Measurements from ENCODE around the gene PGR. TPM values are rescaled to one million over a fixed set of nuclear protein-coding genes. Genes with fewer than 3 reads are reported as not detected.

Gene PGR
- total RNA-seq, 1 experiment from 2014 or later = 0.20 TPM

DNA sequence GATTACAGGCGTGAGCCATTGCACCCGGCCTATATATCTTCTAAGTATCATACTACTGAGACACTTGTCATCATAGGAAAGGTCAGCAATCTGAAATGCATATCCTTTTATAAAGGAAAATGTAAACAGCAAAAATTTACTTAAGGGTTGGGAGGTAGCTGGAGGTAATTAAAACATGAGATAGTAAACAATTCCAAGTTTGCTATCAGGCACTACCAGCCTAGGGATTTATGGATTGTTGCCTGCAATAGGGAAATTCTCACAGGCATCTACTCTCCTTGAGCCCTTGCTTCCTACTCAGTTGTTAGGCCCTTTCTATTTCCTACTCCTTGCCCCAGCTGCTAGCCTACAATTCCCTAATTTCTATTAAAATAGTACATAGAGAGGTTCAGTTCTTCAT lies 16.1 kb downstream of the PGR start:
- ATAC-seq (no peak), DNase-seq (ENCODE audit: low spot score) (no peak)
- CTCF ChIA-PET = no interaction called here
- no peaks in the 10 kb centered on the region for H3K36me3 Mint-ChIP-seq
- TF ChIP-seq, protein P1, sequence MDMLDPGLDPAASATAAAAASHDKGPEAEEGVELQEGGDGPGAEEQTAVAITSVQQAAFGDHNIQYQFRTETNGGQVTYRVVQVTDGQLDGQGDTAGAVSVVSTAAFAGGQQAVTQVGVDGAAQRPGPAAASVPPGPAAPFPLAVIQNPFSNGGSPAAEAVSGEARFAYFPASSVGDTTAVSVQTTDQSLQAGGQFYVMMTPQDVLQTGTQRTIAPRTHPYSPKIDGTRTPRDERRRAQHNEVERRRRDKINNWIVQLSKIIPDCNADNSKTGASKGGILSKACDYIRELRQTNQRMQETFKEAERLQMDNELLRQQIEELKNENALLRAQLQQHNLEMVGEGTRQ (CRISPR knock-in tag; IDR thresholded peaks at IDR 0.05) = no peak
- TF ChIP-seq ZBTB43 (CRISPR knock-in tag; IDR thresholded peaks at IDR 0.05) (no peak), NR2C2 (CRISPR knock-in tag; IDR thresholded peaks at IDR 0.05) (no peak), NFATC4 (CRISPR knock-in tag; IDR thresholded peaks at IDR 0.05) (no peak), JUN (CRISPR knock-in tag; IDR thresholded peaks at IDR 0.05) (no peak), ATF6 (CRISPR knock-in tag; IDR thresholded peaks at IDR 0.05) (no peak), CDX4 (CRISPR knock-in tag; IDR thresholded peaks at IDR 0.05; ENCODE audit: borderline replicate concordance) (no peak), ZNF219 (CRISPR knock-in tag; IDR thresholded peaks at IDR 0.05; ENCODE audit: borderline replicate concordance) (no peak), ERG (CRISPR knock-in tag; IDR thresholded peaks at IDR 0.05) (no peak), ZNF416 (CRISPR knock-in tag; IDR thresholded peaks at IDR 0.05) (no peak), TCF7 (CRISPR knock-in tag; IDR thresholded peaks at IDR 0.05; ENCODE audit: low read depth) (no peak), ZNF425 (CRISPR knock-in tag; conservative IDR thresholded peaks at IDR 0.05) (no peak), ZMAT4 (CRISPR knock-in tag; IDR thresholded peaks at IDR 0.05) (no peak), GTF2I (CRISPR knock-in tag; conservative IDR thresholded peaks at IDR 0.05) (no peak)
- TF ChIP-seq, protein P2, sequence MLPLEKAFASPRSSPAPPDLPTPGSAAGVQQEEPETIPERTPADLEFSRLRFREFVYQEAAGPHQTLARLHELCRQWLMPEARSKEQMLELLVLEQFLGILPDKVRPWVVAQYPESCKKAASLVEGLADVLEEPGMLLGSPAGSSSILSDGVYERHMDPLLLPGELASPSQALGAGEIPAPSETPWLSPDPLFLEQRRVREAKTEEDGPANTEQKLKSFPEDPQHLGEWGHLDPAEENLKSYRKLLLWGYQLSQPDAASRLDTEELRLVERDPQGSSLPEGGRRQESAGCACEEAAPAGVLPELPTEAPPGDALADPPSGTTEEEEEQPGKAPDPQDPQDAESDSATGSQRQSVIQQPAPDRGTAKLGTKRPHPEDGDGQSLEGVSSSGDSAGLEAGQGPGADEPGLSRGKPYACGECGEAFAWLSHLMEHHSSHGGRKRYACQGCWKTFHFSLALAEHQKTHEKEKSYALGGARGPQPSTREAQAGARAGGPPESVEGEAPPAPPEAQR (CRISPR knock-in tag; IDR thresholded peaks at IDR 0.05) = no peak
- no peaks in the 10 kb centered on the region for H3K9me3 Mint-ChIP-seq
- H3K27me3 Mint-ChIP-seq (ENCODE audit: low read depth) = no peaks in the 10 kb centered on the region; the same call in 1 of the 2 replicates
- H3K4me3 Mint-ChIP-seq = no peak overlapping the region
- H3K27ac Mint-ChIP-seq = no peak overlapping the region
- H3K4me1 Mint-ChIP-seq = no peaks in the 10 kb centered on the region
- POLR2A ChIA-PET = no interaction called here

- H3K36me3 Mint-ChIP-seq = no peaks in the 10 kb centered on the region
- no peak overlapping the region for H3K27ac Mint-ChIP-seq
- H3K27me3 Mint-ChIP-seq (ENCODE audit: low read depth) = no peaks in the 10 kb centered on the region
- no peak overlapping the region for H3K4me3 Mint-ChIP-seq
- 0 out of 2 replicates have a peak, but pooled peaks cover 4% of the 10 kb centered on the region for H3K4me1 Mint-ChIP-seq
- H3K9me3 Mint-ChIP-seq = peaks cover 32% of the 10 kb centered on the region
- CTCF ChIA-PET = no interaction called here
- ATAC-seq (no peak), DNase-seq (ENCODE audit: low spot score) (no peak)
- POLR2A ChIA-PET = no interaction called here
- TF ChIP-seq AR (CRISPR knock-in tag; IDR thresholded peaks at IDR 0.05) (no peak), NR2C2 (CRISPR knock-in tag; IDR thresholded peaks at IDR 0.05) (no peak), TEAD4 (CRISPR knock-in tag; IDR thresholded peaks at IDR 0.05) (no peak), KAT7 (CRISPR knock-in tag; IDR thresholded peaks at IDR 0.05; ENCODE audit: borderline replicate concordance) (no peak), RELA (CRISPR knock-in tag; IDR thresholded peaks at IDR 0.05; ENCODE audit: borderline replicate concordance) (no peak), ZNF396 (CRISPR knock-in tag; IDR thresholded peaks at IDR 0.05; ENCODE audit: borderline replicate concordance) (no peak)
- TF ChIP-seq, protein P3, sequence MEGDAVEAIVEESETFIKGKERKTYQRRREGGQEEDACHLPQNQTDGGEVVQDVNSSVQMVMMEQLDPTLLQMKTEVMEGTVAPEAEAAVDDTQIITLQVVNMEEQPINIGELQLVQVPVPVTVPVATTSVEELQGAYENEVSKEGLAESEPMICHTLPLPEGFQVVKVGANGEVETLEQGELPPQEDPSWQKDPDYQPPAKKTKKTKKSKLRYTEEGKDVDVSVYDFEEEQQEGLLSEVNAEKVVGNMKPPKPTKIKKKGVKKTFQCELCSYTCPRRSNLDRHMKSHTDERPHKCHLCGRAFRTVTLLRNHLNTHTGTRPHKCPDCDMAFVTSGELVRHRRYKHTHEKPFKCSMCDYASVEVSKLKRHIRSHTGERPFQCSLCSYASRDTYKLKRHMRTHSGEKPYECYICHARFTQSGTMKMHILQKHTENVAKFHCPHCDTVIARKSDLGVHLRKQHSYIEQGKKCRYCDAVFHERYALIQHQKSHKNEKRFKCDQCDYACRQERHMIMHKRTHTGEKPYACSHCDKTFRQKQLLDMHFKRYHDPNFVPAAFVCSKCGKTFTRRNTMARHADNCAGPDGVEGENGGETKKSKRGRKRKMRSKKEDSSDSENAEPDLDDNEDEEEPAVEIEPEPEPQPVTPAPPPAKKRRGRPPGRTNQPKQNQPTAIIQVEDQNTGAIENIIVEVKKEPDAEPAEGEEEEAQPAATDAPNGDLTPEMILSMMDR (IDR thresholded peaks at IDR 0.05) = no peak
These were observed 24.9 kb downstream of the PGR start for GRCh38 chr11:101104716-101105115.

All from WTC11 (cell line).